SU-DHL-6 (cell line): ENCODE results near the gene DNAJC18.

Source experiments
- CTCF ChIP-seq: fragments of 200-600 bp; sonication (generic); IDR thresholded peaks from one replicate; pipeline ENCODE4 v1.5.1; 2017; ENCODE audit warnings: antibody characterized with exemption, mild to moderate bottlenecking, low read length, moderate library complexity; ENCODE audit not compliant: insufficient read depth, poor library complexity, severe bottlenecking
- EZH2phosphoT487 ChIP-seq: fragments of 200-600 bp; sonication (generic), shearing (Covaris generic); conservative IDR thresholded peaks from 2 replicates; pipeline ENCODE4 v1.6.1; 2018; ENCODE audit warnings: mild to moderate bottlenecking, antibody characterized with exemption, low read length, moderate library complexity, mixed read lengths

GRCh38 chr5:139384591-139385051, 54.7 kb downstream of the DNAJC18 start:
- no peak for TF ChIP-seq CTCF
- TF ChIP-seq EZH2phosphoT487: no peak
